ENCODE measurements around the gene IL26.
A peak's percentile ranks its signal among the peaks of the same experiment; 100 is the strongest.
"Not testable (repeated sequence)": the region's sequence is repeated elsewhere in the genome, so short reads cannot be mapped to it uniquely, and the experiment has no call there.

IL26 gene

DNA sequence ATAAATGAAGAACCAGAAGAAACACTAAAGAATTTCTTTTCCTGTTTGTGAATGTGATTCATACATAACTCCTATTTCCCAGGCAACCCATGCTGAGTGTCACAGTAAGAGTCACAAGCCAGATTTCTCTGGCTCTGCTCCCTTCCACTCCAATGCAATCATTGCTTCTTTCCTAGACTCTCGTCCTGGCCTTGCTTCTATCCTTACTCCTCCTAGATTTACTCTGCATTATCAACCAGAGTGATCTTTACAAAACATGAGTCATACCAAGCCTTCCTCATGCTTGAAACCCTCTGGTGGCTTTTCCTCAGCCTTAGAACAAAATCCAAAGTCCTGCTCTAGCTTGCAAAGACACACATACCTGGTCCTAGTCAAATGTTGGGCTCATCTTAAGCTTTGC, 14.5 kb upstream of the IL26 start:
- DNase-seq (ENCODE audit: low spot score): no peak
- FAIRE-seq: no peak

DNA sequence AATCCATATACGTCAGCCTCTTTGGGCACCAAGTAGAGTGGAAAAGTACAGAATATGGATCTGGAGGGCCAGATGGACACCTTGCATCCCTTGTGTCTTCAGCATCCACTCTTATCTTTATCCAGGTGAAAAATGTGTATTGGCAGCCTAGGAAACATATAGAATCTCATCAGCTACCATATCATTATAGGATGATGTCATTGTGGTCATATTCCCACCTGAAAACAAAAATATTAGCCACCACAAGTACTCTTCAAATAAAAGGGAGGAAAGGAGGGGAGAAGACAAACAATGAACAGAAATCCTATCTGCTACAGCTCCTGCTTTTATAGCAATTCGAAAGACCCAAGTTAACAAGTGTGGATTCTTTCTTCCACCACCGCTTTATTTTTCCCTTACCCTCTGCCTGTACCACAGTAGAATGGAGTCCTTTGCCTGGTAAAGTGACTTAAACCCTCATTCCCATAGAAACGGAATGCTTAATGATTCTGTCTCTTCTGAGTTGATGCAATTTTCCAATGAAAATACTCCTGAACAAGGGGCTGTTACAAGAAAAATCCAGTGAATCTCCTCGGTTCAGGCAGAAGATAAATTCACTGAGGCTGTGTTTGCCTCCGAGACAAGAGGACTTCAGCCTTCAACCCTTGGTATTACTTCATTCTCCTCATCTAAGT, 13.8 kb upstream of the IL26 start:
- FAIRE-seq (no peak), DNase-seq (ENCODE audit: low spot score) (no peak)

- DNase-seq (ENCODE audit: low spot score) (no peak), FAIRE-seq (no peak)
These were observed 12.0 kb upstream of the IL26 start for GRCh38 chr12:68237619-68238018.

DNA sequence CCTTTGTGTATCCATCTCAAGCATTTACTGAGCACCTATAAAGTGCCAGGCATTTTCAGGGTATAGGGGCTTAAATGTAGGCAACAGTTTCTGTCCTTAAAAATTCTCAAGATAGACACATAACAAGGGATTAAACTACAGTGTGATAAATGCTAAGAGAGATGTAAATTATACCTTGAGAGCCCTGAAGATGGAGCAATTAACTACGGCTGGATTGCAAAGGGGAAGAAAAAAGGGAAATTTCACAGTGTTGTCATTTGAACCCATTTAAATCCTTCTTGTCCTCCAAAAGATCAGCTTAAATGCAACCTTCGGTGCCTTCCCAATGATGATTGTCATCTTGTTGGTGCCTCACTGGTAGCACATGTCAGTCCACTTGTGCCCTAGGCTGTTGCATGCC, 11.5 kb upstream of the IL26 start:
- FAIRE-seq: no peak

GRCh38 chr12:68236421-68237059, 10.9 kb upstream of the IL26 start:
- DNase-seq (ENCODE audit: low spot score): peak; percentile 51
- FAIRE-seq: no peak

More for the DNA sequence above, 11.5 kb upstream of the IL26 start:
- no peak for DNase-seq (ENCODE audit: low spot score)

GRCh38 chr12:68235576-68235975, 10.0 kb upstream of the IL26 start:
- no peak for DNase-seq (ENCODE audit: low spot score)
- FAIRE-seq: no peak

DNA sequence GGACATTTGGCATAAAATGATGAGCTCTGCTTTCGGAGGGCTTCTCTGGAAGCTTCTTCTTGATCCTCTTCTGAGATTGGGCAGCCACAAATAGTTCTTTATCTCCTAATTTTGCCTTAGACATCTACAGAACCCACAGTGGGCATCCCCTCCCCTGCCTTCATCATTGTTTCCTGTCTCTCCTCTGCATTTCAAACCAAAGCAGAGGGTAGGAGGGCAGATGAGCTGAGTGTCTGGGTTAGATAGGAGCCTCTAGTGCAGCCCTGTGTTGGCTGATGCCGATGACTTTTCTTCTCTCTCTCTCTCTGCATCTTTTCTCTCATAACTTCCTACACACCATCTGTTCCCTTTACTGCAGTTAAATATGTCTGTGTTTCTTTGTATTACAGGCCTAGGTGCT, 8.5 kb upstream of the IL26 start:
- no peak for FAIRE-seq

DNA sequence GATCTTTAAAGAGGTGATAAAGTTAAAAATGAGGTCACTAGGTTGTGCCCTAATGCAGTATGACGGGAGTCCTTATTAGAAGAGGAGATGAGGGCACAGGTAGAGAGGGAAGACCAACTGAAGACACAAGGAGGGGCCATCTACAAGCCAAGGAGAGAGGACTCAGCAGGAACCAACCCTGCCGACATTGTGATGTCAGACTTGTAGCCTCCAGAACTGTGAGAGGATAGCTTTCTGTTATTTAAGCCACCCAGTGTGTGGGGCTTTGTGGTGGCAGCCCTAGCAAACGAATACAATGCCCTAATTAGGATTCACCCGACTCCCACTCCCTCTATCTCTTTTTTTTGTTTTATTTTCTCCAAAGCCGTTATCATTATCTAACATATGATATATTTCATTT, 7.9 kb upstream of the IL26 start:
- no peak for DNase-seq (ENCODE audit: low spot score)
- FAIRE-seq: no peak

More for the DNA sequence above, 8.5 kb upstream of the IL26 start:
- DNase-seq (ENCODE audit: low spot score): no peak

- FAIRE-seq (no peak), DNase-seq (ENCODE audit: low spot score) (no peak)
These were observed 6.1 kb upstream of the IL26 start for GRCh38 chr12:68231691-68232090.

- FAIRE-seq (no peak), DNase-seq (ENCODE audit: low spot score) (no peak)
These were observed 5.6 kb upstream of the IL26 start for GRCh38 chr12:68231229-68231628.

- no peak for DNase-seq (ENCODE audit: low spot score)
- no peak for FAIRE-seq
These were observed 4.3 kb upstream of the IL26 start for GRCh38 chr12:68229956-68230355.

DNA sequence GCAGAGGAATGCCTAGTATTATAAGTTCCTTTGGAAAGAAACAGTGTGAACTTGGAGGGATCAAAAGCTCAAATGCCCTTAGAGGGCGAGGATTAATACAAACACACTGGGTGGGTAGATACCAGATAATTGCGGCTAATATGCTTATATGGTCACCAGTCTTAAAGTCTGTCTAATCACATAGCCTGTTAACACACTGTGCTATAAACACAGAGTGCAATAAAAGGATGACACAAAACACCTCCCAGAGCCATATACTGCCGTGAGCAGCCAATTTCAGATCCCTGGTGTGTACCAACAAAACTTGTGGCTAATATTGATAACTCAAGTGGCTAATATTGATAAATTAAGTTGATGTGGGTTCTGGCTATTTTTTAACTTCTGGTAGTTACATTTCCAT, 1.7 kb upstream of the IL26 start:
- FAIRE-seq: no peak

DNA sequence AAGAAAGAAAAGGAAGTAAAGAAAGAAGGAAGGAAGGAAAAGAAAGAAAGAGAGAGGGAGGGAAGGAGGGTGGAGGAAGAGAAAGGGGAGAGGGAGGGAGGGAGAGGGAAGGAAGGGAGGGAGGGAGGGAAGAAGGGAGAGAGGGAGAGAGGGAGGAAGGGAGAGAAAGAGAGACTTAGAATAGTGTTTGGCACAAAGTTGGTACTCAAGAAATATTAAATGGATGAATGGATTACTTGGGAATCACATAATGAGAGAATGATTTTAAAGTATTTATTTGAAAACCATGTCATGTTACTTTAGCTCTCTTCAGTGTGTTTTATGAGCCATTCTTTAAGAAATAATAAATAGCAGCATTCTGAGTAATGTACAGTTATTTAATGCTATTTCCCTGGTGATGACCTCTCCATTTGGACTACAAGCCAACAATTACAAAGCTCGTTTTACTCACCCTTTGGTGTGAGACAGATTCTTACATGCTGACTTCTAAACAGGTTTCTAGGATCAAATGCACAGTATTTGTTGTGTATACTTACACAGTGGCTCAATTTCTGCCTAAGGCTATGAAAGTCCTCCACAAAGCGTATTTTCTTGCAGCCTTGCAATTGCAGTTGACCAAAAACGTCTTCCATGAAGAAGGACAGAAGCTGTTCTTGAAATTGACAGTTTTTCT, 861 bp downstream of the IL26 start:
- FAIRE-seq (no peak), DNase-seq (ENCODE audit: low spot score) (no peak)

More for the DNA sequence above, 1.7 kb upstream of the IL26 start:
- no peak for DNase-seq (ENCODE audit: low spot score)

- DNase-seq (ENCODE audit: low spot score): peak; percentile 70
These were observed 2.4 kb downstream of the IL26 start for GRCh38 chr12:68223067-68223747.

DNA sequence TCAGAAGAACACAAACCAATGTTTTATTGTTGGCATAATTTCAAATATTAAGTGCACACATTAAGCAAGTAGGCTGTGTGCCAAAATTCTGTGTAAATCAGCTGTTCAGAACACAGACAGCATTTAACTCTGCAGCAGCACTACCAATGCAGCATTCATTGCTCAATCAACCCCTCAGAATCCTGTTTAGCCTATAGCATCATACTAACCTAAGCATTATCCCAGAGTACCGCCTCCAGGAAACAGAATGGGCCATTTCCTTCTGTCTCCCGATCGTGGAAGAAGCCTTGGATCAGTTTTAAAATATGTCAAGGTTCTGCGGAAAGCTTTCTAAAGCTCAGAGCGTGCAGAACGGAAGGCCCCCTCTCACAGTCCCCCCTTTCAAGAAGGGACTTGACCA, 3.3 kb downstream of the IL26 start:
- no peak for FAIRE-seq
- DNase-seq (ENCODE audit: low spot score): no peak

More at GRCh38 chr12:68223067-68223747, 2.4 kb downstream of the IL26 start:
- FAIRE-seq: peak; percentile 90

DNA sequence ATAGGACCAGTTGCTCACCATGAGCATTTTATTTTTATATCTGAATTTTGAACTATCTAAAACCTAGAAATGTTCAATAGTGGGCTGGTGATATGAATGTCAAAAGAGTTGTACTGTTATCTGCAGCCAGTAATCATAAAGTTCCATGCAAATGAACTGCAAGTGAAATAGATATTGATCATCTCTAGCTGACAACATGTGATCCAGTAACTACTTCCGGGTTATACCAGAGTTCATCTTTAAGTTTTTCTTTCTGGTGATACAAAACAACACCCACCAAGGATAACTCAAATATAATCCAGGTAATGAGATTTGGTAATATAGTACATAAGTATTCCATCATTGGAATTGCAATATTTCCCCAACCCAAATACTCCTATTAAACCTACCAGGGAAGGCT, 4.1 kb downstream of the IL26 start:
- FAIRE-seq (no peak), DNase-seq (ENCODE audit: low spot score) (no peak)

DNA sequence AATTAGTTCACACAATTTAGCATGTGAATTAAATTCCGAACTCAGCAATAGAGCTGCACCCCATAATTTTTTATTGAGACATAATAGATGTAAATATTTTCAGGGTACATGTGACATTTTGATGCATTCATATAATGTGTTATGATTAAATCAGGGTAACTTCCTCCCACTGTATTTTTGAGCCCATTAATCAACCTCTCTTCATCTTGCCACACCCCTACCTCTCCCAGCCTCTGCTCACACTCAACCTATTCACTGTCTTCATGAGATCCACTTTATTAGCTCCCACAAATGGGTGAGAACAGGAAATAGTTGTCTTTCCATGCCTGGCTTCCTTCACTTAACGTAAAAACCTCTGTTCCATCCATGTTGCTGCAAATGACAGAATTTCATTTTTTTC, 14.7 kb downstream of the IL26 start:
- FAIRE-seq: no peak
- no peak for DNase-seq (ENCODE audit: low spot score)

GRCh38 chr12:68209048-68209728, 16.4 kb downstream of the IL26 start:
- not testable (repeated sequence) for DNase-seq (ENCODE audit: low spot score); FAIRE-seq

DNA sequence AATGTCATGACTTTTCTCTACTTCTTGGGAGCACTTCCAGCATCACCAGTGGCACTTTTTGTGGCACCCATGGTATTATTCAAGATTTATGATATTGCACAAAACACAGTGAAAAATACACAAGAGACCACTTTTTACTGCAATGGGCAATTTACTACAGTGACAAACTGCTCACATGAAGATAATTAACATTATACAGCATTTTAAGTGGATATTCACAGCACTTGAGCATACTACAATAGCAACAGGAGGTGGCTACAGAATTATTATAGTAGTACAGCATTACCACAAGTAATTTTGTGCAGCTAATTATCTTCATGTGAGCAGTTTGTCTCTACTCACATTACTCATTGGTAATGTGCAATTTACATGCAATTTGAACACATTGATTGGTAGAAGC, 18.3 kb downstream of the IL26 start:
- DNase-seq (ENCODE audit: low spot score) (no peak), FAIRE-seq (no peak)

- no peak for FAIRE-seq
- no peak for DNase-seq (ENCODE audit: low spot score)
These were observed 19.2 kb downstream of the IL26 start for GRCh38 chr12:68206446-68206845.

DNA sequence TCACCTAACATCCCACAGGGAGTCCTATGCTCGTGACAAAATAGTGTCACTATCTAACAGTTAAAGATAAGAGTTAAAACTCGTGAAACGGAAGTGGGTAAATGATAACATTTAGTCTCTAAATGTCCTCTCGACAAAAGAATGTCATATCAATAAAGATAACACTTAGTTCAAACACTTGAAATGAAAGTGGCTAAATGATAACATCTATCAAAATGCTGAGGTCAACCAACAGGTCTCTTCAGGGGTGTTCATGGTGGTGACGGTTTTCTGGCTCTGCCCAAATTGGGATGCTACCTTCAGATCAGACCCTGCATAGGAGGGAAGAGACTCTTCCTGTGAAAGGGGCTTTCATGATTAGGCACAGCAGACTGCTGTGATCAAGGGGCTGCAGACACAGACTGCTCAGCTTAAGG, 22.1 kb downstream of the IL26 start:
- DNase-seq (ENCODE audit: low spot score) (no peak), FAIRE-seq (no peak)
